GM12878 (cell line): ENCODE data around the gene FAM234A. TPM values are rescaled to one million over a fixed set of nuclear protein-coding genes. Genes with fewer than 3 reads are reported as not detected.

Source experiments
- ATAC-seq: fragments of 200-7000 bp; cut with Tn5 transposase; 3 replicates; pipeline ENCODE4 v1.9.1; 2020; ENCODE audit warnings: mild to moderate bottlenecking, moderate library complexity
- BruUV-seq: library from RNA; stranded (reverse); fragments of 400-500 nt; replicated peaks from 2 replicates; lab custom pipeline; 2021; lab: Mats Ljungman, UMichigan
- CTCF ChIA-PET: fragments of 300-600 bp; sonication (Branson Sonifier 250); formaldehyde crosslinking; extraction: SDS; loops from one replicate; lab custom pipeline; 2021; ENCODE audit warnings: inconsistent platforms; lab: Yijun Ruan, JAX
- POLR2A ChIA-PET: fragments of 350-600 bp; formaldehyde crosslinking; extraction: SDS; loops from one replicate; lab custom pipeline; 2021; ENCODE audit warnings: inconsistent platforms; lab: Charles Lee
- RAD21 ChIA-PET: fragments of 300-600 bp; sonication (Branson Sonifier 250); formaldehyde crosslinking; loops from one replicate; lab custom pipeline; 2023; ENCODE audit warnings: antibody characterized with exemption; ENCODE audit not compliant: unreplicated experiment; lab: Charles Lee
- SMC1A ChIA-PET: fragments of 300-600 bp; sonication (Branson Sonifier 250); formaldehyde crosslinking; loops from one replicate; lab custom pipeline; 2023; ENCODE audit not compliant: unreplicated experiment, uncharacterized antibody; lab: Charles Lee
- DNase-seq: peaks from one replicate; pipeline ENCODE4 v3.0.0-alpha.2; 2011; ENCODE audit warnings: low read depth, low spot score
- FAIRE-seq: peaks from 3 replicates; lab custom pipeline; 2011; peaks lifted over from hg19 to GRCh38; lab: Jason Lieb, UNC
- H2AFZ ChIP-seq: 2 replicates; pipeline ENCODE4 v1.6.0; 2011; ENCODE audit warnings: low read depth, low read length, control low read depth; ENCODE audit not compliant: control insufficient read depth
- H3K27ac ChIP-seq: 2 replicates; pipeline ENCODE4 v1.5.1; 2011; ENCODE audit warnings: control low read depth; ENCODE audit not compliant: control insufficient read depth, insufficient read depth
- H3K27me3 ChIP-seq, 2 experiments: replicated peaks in 1 of 2; 2 replicates each; pipeline versions ENCODE4 v1.6.0 to v1.6.1; 2011; ENCODE audit warnings: low read length in 1 of 2; ENCODE audit not compliant: control insufficient read depth in 2 of 2, insufficient read depth in 2 of 2
- H3K36me3 ChIP-seq, 2 experiments: 2 replicates each; pipeline ENCODE4 v1.5.1; 2011; ENCODE audit warnings: low read length in 1 of 2; ENCODE audit not compliant: control insufficient read depth in 2 of 2, insufficient read depth in 2 of 2
- H3K4me1 ChIP-seq: 2 replicates; pipeline ENCODE4 v1.6.1; 2011; ENCODE audit warnings: mild to moderate bottlenecking, low read length, moderate library complexity, mixed read lengths; ENCODE audit not compliant: control insufficient read depth, insufficient read depth
- H3K4me2 ChIP-seq: 2 replicates; pipeline ENCODE4 v1.6.0; 2011; ENCODE audit warnings: control low read depth; ENCODE audit not compliant: control insufficient read depth, insufficient read depth
- H3K4me3 ChIP-seq: fragments of 200-600 bp; sonication (generic); 2 replicates; pipeline ENCODE4 v1.5.1; 2016
- H3K79me2 ChIP-seq: 2 replicates; pipeline ENCODE4 v1.6.0; 2011; ENCODE audit warnings: low read length; ENCODE audit not compliant: control insufficient read depth, insufficient read depth
- H3K9ac ChIP-seq: 2 replicates; pipeline ENCODE4 v1.8.0; 2011; ENCODE audit warnings: low read length, control low read depth, mixed read lengths; ENCODE audit not compliant: control insufficient read depth, insufficient read depth
- H3K9me3 ChIP-seq: replicated peaks from 3 replicates; pipeline ENCODE4 v1.5.1; 2011; ENCODE audit warnings: mild to moderate bottlenecking, low read length; ENCODE audit not compliant: control insufficient read depth, insufficient read depth
- H4K20me1 ChIP-seq: 2 replicates; pipeline ENCODE4 v1.6.0; 2011; ENCODE audit not compliant: control insufficient read depth, insufficient read depth
- CEBPB ChIP-seq, 2 experiments: fragments of 150-350 bp in 1 of 2; IDR thresholded peaks; 2 replicates each; pipeline ENCODE4 v1.6.1; 2012 to 2014; ENCODE audit warnings: low read depth in 2 of 2, low read length in 2 of 2, borderline replicate concordance in 1 of 2, inconsistent platforms in 1 of 2
- HDAC2 ChIP-seq: fragments of 200-600 bp; sonication (generic); IDR thresholded peaks from 2 replicates; pipeline ENCODE4 v1.6.1; 2017
- IRF4 ChIP-seq: IDR thresholded peaks from 2 replicates; pipeline ENCODE4 v1.6.1; 2011; ENCODE audit warnings: low read depth, low read length
- MTA2 ChIP-seq: fragments of 450-650 bp; IDR thresholded peaks from 2 replicates; pipeline ENCODE4 v1.6.1; 2016; ENCODE audit warnings: low read depth, mild to moderate bottlenecking, moderate library complexity
- POLR2A ChIP-seq: IDR thresholded peaks from 2 replicates; pipeline ENCODE4 v1.6.1; 2011; ENCODE audit warnings: low read depth, mild to moderate bottlenecking, low read length
- TCF12 ChIP-seq: IDR thresholded peaks from 2 replicates; pipeline ENCODE4 v1.6.1; 2011; ENCODE audit warnings: low read depth, mild to moderate bottlenecking, low read length
- WGBS: methylation state at CpG from one replicate; pipeline ENCODE4 v1.1.6; 2016; ENCODE audit warnings: low lambda C conversion rate; ENCODE audit not compliant: insufficient replicate concordance, insufficient coverage; ENCODE audit errors: missing lambda C conversion rate; 5-methylcytosine and 5-hydroxymethylcytosine counted together
- in situ Hi-C: fragments of 300-500 bp; cut with MboI; formaldehyde crosslinking; loops from 9 replicates; pipeline ENCODE4 v1.14.3; 2018; ENCODE audit warnings: mixed read lengths
- intact Hi-C: fragments of 100-400 bp; cut with micrococcal nuclease; formaldehyde crosslinking; loops from one replicate; pipeline ENCODE4 v1.14.2; 2022; ENCODE audit not compliant: unreplicated experiment
- polyA plus RNA-seq, 11 experiments: library from polyadenylated mRNA; depleted of rRNA in 4 of 11; unstranded in 6 of 11; stranded (reverse) in 5 of 11; fragments of >200 nt; fragmentation: Nextera tagmentation in 4 of 11; fragmentation: Illumina TruSeq in 1 of 11; extraction: Ambion mirVana in 4 of 11; extraction: Trizol in 1 of 11; gene quantifications; 1 replicate in 1 of 11; 2 replicates in 10 of 11; pipeline versions ENCODE4 v1.2.1 to v1.2.3, GENCODE V29; 2011 to 2016; ENCODE audit warnings: inconsistent platforms in 2 of 11, missing spikeins in 2 of 11, low read depth in 1 of 11
- total RNA-seq, 4 experiments: library from RNA; depleted of rRNA in 3 of 4; stranded (reverse); fragments of >200 nt in 3 of 4; fragmentation: Illumina TruSeq in 1 of 4; extraction: Trizol in 1 of 4; gene quantifications; 2 replicates each; pipeline versions ENCODE4 v1.2.1 to v1.2.3, GENCODE V29; 2013 to 2021
- TF ChIP-seq, protein P1 (sequence below), 3 experiments: IDR thresholded peaks in 2 of 3; conservative IDR thresholded peaks in 1 of 3; 2 replicates each; pipeline ENCODE4 v1.5.1; 2011; ENCODE audit warnings: low read depth in 3 of 3, low read length in 3 of 3, mild to moderate bottlenecking in 3 of 3, control low read depth in 2 of 3, moderate library complexity in 2 of 3, inconsistent platforms in 1 of 3, mixed read lengths in 1 of 3; ENCODE audit not compliant: control insufficient read depth in 2 of 3, insufficient read depth in 1 of 3; ENCODE audit errors: extremely low read depth in 1 of 3
- TF ChIP-seq, protein P2 (sequence below): fragments of 450-650 bp; IDR thresholded peaks from 2 replicates; pipeline ENCODE4 v1.6.1; 2018; ENCODE audit warnings: borderline replicate concordance, mild to moderate bottlenecking; ENCODE audit not compliant: partially characterized antibody
- TF ChIP-seq, protein P3 (sequence below): fragments of 450-650 bp; IDR thresholded peaks from 2 replicates; pipeline ENCODE4 v1.6.1; 2016; ENCODE audit warnings: mild to moderate bottlenecking
- TF ChIP-seq, protein P4 (sequence below): IDR thresholded peaks from 2 replicates; pipeline ENCODE4 v1.6.1; 2011; ENCODE audit warnings: low read depth, mild to moderate bottlenecking, low read length, moderate library complexity, borderline replicate concordance; ENCODE audit errors: extremely low read depth

Gene FAM234A
- total and polyA plus RNA-seq, 10 of the 15 experiments (the other 5 are each of a cell fraction or from before 2014, with no cell fraction given) = 1.6 to 37.6 (median 17.3) TPM

DNA sequence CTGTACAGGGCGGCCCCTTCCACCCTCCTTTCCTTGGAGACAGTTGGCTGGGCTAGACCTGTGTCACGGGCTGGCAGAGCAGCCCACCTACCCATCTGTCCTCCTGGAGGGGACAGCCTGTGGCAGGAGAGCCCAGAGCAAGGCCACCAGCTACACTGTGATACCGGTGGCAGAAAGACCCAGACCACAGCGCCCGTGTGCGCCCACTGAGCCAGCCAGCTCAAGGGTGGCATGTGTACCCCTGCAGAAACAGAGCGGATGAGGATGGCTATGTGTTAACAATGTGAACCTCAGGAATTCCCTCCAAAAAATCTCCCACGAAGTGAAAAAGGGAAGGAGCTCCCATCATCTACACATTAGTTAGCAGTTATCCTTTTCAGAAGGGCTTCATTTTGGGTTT lies 47.3 kb upstream of the FAM234A start (continued):
- no peak for TF ChIP-seq MTA2
- TF ChIP-seq CEBPB (IDR thresholded peaks at IDR 0.05; ENCODE audit: borderline replicate concordance in 1 of 2, low read depth in 2 of 2, low read length in 2 of 2) = no peak
- no peak for TF ChIP-seq HDAC2

DNA sequence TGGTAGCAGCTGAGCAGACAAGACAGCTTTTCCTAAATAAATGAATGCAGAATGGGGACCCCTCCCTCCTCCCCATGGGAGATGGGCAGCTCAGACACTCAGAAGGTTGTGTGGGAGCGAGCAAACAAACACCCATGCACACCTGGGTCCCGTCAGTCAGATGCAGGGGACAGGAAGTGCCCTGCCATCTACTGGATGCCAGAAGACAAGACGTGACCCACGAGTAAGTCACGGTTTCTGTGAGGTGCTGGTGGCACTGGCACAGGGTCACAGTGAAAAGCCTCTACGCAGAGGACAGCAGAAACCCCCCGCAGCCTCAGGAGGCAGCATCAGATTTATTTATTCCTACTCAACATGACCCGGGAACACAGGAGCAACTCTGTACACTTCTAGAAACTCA lies 45.9 kb upstream of the FAM234A start:
- Histone ChIP-seq H3K9me3 (no peaks in the 10 kb centered on the region), H3K36me3 (peaks cover 16 to 17% of the 10 kb centered on the region in 2 experiments), H3K4me1 (no peaks in the 10 kb centered on the region), H3K27me3 (no peaks in the 10 kb centered on the region)
- TF ChIP-seq POLR2A = peak; percentile 32; the same call in 1 of the 2 replicates
- TF ChIP-seq, protein P1, sequence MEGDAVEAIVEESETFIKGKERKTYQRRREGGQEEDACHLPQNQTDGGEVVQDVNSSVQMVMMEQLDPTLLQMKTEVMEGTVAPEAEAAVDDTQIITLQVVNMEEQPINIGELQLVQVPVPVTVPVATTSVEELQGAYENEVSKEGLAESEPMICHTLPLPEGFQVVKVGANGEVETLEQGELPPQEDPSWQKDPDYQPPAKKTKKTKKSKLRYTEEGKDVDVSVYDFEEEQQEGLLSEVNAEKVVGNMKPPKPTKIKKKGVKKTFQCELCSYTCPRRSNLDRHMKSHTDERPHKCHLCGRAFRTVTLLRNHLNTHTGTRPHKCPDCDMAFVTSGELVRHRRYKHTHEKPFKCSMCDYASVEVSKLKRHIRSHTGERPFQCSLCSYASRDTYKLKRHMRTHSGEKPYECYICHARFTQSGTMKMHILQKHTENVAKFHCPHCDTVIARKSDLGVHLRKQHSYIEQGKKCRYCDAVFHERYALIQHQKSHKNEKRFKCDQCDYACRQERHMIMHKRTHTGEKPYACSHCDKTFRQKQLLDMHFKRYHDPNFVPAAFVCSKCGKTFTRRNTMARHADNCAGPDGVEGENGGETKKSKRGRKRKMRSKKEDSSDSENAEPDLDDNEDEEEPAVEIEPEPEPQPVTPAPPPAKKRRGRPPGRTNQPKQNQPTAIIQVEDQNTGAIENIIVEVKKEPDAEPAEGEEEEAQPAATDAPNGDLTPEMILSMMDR (IDR thresholded peaks at IDR 0.05 in 2 of 3, conservative IDR thresholded peaks at IDR 0.05 in 1 of 3; ENCODE audit: control insufficient read depth in 2 of 3, extremely low read depth in 1 of 3, insufficient read depth in 1 of 3, low read depth in 3 of 3, low read length in 3 of 3) = peak; percentile 22 to 36 (median 30); a peak in 4 of 6 replicates
- TF ChIP-seq IRF4 = no peak
- TF ChIP-seq, protein P2, sequence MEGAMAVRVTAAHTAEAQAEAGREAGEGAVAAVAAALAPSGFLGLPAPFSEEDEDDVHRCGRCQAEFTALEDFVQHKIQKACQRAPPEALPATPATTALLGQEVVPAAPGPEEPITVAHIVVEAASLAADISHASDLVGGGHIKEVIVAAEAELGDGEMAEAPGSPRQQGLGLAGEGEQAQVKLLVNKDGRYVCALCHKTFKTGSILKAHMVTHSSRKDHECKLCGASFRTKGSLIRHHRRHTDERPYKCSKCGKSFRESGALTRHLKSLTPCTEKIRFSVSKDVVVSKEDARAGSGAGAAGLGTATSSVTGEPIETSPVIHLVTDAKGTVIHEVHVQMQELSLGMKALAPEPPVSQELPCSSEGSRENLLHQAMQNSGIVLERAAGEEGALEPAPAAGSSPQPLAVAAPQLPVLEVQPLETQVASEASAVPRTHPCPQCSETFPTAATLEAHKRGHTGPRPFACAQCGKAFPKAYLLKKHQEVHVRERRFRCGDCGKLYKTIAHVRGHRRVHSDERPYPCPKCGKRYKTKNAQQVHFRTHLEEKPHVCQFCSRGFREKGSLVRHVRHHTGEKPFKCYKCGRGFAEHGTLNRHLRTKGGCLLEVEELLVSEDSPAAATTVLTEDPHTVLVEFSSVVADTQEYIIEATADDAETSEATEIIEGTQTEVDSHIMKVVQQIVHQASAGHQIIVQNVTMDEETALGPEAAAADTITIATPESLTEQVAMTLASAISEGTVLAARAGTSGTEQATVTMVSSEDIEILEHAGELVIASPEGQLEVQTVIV = no peak
- TF ChIP-seq, protein P3, sequence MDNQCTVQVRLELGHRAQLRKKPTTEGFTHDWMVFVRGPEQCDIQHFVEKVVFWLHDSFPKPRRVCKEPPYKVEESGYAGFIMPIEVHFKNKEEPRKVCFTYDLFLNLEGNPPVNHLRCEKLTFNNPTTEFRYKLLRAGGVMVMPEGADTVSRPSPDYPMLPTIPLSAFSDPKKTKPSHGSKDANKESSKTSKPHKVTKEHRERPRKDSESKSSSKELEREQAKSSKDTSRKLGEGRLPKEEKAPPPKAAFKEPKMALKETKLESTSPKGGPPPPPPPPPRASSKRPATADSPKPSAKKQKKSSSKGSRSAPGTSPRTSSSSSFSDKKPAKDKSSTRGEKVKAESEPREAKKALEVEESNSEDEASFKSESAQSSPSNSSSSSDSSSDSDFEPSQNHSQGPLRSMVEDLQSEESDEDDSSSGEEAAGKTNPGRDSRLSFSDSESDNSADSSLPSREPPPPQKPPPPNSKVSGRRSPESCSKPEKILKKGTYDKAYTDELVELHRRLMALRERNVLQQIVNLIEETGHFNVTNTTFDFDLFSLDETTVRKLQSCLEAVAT = no peak
- 0 out of 2 replicates have a peak, but pooled peaks have one; percentile 5 for TF ChIP-seq TCF12
- TF ChIP-seq, protein P4, sequence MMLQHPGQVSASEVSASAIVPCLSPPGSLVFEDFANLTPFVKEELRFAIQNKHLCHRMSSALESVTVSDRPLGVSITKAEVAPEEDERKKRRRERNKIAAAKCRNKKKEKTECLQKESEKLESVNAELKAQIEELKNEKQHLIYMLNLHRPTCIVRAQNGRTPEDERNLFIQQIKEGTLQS = no peak
- TF ChIP-seq, all 136 proteins: peak for 3
- H2AFZ ChIP-seq = no peak overlapping the region
- CTCF ChIA-PET = interaction anchor here (0.8 to 1.6 kb wide), 4 partner anchors 31 to 172 kb away, joined by 3 to 5 read pairs (median 3); no protein-coding TSS in a partner anchor
- no peaks in the 10 kb centered on the region for H4K20me1 ChIP-seq
- SMC1A ChIA-PET = interaction anchor here (0.6 to 0.7 kb wide), 2 partner anchors 40 to 247 kb away, joined by 3 read pairs; no protein-coding TSS in a partner anchor
- POLR2A ChIA-PET = interaction anchor here (0.9 kb wide), 1 partner anchor 155 kb away, joined by 5 read pairs; no protein-coding TSS in a partner anchor
- 48% methylated on average over 8 of the region's 8 CpGs for WGBS
- H3K9ac ChIP-seq = no peak overlapping the region
- no TSS peak for BruUV-seq
- H3K79me2 ChIP-seq = no peaks in the 10 kb centered on the region
- H3K27ac ChIP-seq = no peak overlapping the region
- DNase-seq (no peak), ATAC-seq (peak; percentile 69), FAIRE-seq (no peak)
- RAD21 ChIA-PET = no interaction called here
- no peak overlapping the region for H3K4me3 ChIP-seq
- intact Hi-C loops (no loop called here), in situ Hi-C loops (no loop called here)
- H3K4me2 ChIP-seq = no peak overlapping the region
